GM12892 (cell line): Measurements from ENCODE around the gene EPHB1.

ENCODE experiments used
- POLR2A ChIP-seq: IDR thresholded peaks from 2 replicates; pipeline ENCODE4 v1.6.1; 2011; ENCODE audit warnings: low read depth, low read length, control low read depth
- POLR2AphosphoS5 ChIP-seq: IDR thresholded peaks from 2 replicates; pipeline ENCODE4 v1.6.1; 2011; ENCODE audit warnings: low read depth, low read length, control low read depth

DNA sequence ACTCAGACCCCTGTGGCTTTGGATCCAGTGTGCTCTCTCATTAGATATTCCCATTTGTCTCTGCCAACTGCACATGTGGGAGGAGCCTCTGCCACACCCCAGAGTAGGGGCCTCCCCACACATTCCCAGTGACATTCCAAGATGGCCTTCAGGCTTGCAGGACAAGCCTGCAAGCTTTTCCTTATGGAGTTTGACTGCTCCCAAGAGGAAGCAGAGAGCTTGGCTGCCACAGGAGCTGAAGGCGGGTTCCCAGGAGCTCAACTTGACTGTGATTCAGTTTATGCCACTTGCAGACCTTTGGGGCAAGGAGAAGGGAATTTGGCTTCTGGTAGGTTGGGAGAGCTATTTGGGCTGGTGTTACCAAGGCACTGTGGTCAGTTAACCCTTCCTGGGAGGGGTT, 22.5 kb upstream of the EPHB1 start:
- TF ChIP-seq POLR2AphosphoS5, result no peak
- no peak for TF ChIP-seq POLR2A
